Chondrocyte (in vitro differentiated cells): ENCODE data around the gene JADE1. TPM values are rescaled to one million over a fixed set of nuclear protein-coding genes. Genes with fewer than 3 reads are reported as not detected.

Experiments used
- DNase-seq: peaks from one replicate; pipeline ENCODE4 v3.0.0; 2021; ENCODE audit warnings: mixed read lengths, low spot score
- H3K27ac Mint-ChIP-seq: one replicate; pipeline ENCODE4 v1.8.0; 2021; ENCODE audit warnings: mild to moderate bottlenecking, moderate library complexity, mixed read lengths; ENCODE audit not compliant: unreplicated experiment
- H3K27me3 Mint-ChIP-seq: 2 replicates; pipeline ENCODE4 v1.8.0; 2021; ENCODE audit warnings: low read depth, mixed read lengths
- H3K36me3 Mint-ChIP-seq: 2 replicates; pipeline ENCODE4 v1.8.0; 2021; ENCODE audit warnings: low read depth, mixed read lengths
- H3K4me1 Mint-ChIP-seq: 2 replicates; pipeline ENCODE4 v1.8.0; 2021; ENCODE audit warnings: low read depth, mild to moderate bottlenecking, mixed read lengths
- H3K4me3 Mint-ChIP-seq: one replicate; pipeline ENCODE4 v1.8.0; 2021; ENCODE audit warnings: mild to moderate bottlenecking, moderate library complexity, mixed read lengths; ENCODE audit not compliant: unreplicated experiment
- H3K9me3 Mint-ChIP-seq: 2 replicates; pipeline ENCODE4 v1.8.0; 2021; ENCODE audit warnings: low read depth, mixed read lengths
- CTCF ChIP-seq: fragments of 200-600 bp; sonication (generic); IDR thresholded peaks from 2 replicates; pipeline ENCODE4 v1.5.0; 2021; ENCODE audit warnings: antibody characterized with exemption, mild to moderate bottlenecking, moderate library complexity
- long read RNA-seq: library from polyadenylated mRNA; stranded (forward); transcript quantifications from one replicate; pipeline ENCODE4 v2.0.0, GENCODE V29; 2021
- total RNA-seq: library from RNA; stranded (reverse); gene quantifications from 3 replicates; pipeline ENCODE4 v1.2.1, GENCODE V29; 2021

The JADE1 gene
- 28.9 to 34.0 TPM (median 31.4 TPM) in 3 replicates for total RNA-seq
- long read RNA-seq, full-length matches to known transcripts: 58 of 80 reads
- long read RNA-seq, partial matches to known transcripts: 7 of 80 reads
- long read RNA-seq, other reads (novel, unspliced or antisense): 15 of 80 reads

- H3K27me3 Mint-ChIP-seq: no peaks in the 10 kb centered on the region
- TF ChIP-seq CTCF: peak; percentile 82
- H3K9me3 Mint-ChIP-seq: no peaks in the 10 kb centered on the region
Measured at GRCh38 chr4:128809477-128810330, at the start of gene JADE1. Gene JADE1, plus strand, starts transcription at chr4:128809700. Its CDS starts 22,059 bp downstream, at chr4:128831759.

GRCh38 chr4:128766781-128767180 lies 42.7 kb upstream of the JADE1 start:
- no peak overlapping the region for H3K4me3 Mint-ChIP-seq
- no peaks in the 10 kb centered on the region for H3K36me3 Mint-ChIP-seq

More at GRCh38 chr4:128809477-128810330, at the start of gene JADE1:
- Mint-ChIP-seq H3K4me1 (peaks cover 24% of the 10 kb centered on the region), H3K36me3 (no peaks in the 10 kb centered on the region), H3K4me3 (peak within 1 kb of the TSS; percentile 95), H3K27ac (peak within 1 kb of the TSS; percentile 98)
- peak; percentile 96 for DNase-seq

GRCh38 chr4:128768373-128768996 lies 41.0 kb upstream of the JADE1 start:
- H3K9me3 Mint-ChIP-seq: peaks cover 3% of the 10 kb centered on the region
- no peak overlapping the region for H3K27ac Mint-ChIP-seq
- DNase-seq: no peak
- no peaks in the 10 kb centered on the region for H3K27me3 Mint-ChIP-seq
- no peak for TF ChIP-seq CTCF
- no peaks in the 10 kb centered on the region for H3K4me1 Mint-ChIP-seq
- peaks cover 2% of the 10 kb centered on the region for H3K36me3 Mint-ChIP-seq
- no peak overlapping the region for H3K4me3 Mint-ChIP-seq

More at GRCh38 chr4:128766781-128767180, 42.7 kb upstream of the JADE1 start:
- no peaks in the 10 kb centered on the region for H3K4me1 Mint-ChIP-seq
- no peak overlapping the region for H3K27ac Mint-ChIP-seq
- no peak for DNase-seq
- TF ChIP-seq CTCF: no peak
- no peaks in the 10 kb centered on the region for H3K9me3 Mint-ChIP-seq
- no peaks in the 10 kb centered on the region for H3K27me3 Mint-ChIP-seq

GRCh38 chr4:128769011-128769410 lies 40.5 kb upstream of the JADE1 start:
- H3K27ac Mint-ChIP-seq: no peak overlapping the region
- H3K4me3 Mint-ChIP-seq: no peak overlapping the region
- H3K36me3 Mint-ChIP-seq: peaks cover 2% of the 10 kb centered on the region
- H3K27me3 Mint-ChIP-seq: no peaks in the 10 kb centered on the region
- H3K9me3 Mint-ChIP-seq: peaks cover 3% of the 10 kb centered on the region
- H3K4me1 Mint-ChIP-seq: no peaks in the 10 kb centered on the region
- no peak for TF ChIP-seq CTCF
- no peak for DNase-seq

- TF ChIP-seq CTCF: no peak
- Mint-ChIP-seq H3K4me1 (peaks cover 2% of the 10 kb centered on the region), H3K27me3 (no peaks in the 10 kb centered on the region), H3K9me3 (peaks cover 3% of the 10 kb centered on the region), H3K36me3 (peaks cover 2% of the 10 kb centered on the region), H3K4me3 (no peak overlapping the region), H3K27ac (no peak overlapping the region)
- no peak for DNase-seq
Measured at GRCh38 chr4:128770807-128771206, 38.7 kb upstream of the JADE1 start.
